GM21619 (cell line): ENCODE measurements around the gene DNASE2B.

ENCODE experiments used
- ATAC-seq: cut with Tn5 transposase; IDR thresholded peaks from one replicate; pipeline ENCODE4 v1.9.1; 2021; ENCODE audit not compliant: unreplicated experiment

The DNASE2B gene

GRCh38 chr1:84374991-84375696 lies 23.1 kb upstream of the DNASE2B start:
- no peak for ATAC-seq

GRCh38 chr1:84376000-84376910 lies 22.0 kb upstream of the DNASE2B start:
- ATAC-seq: no peak

- no peak for ATAC-seq
These were observed 20.7 kb upstream of the DNASE2B start for GRCh38 chr1:84377480-84378095.

GRCh38 chr1:84379138-84379916 lies 19.0 kb upstream of the DNASE2B start:
- ATAC-seq: no peak

- no peak for ATAC-seq
These were observed 18.4 kb upstream of the DNASE2B start for GRCh38 chr1:84379917-84380180.

- ATAC-seq: no peak
These were observed 16.2 kb upstream of the DNASE2B start for GRCh38 chr1:84382127-84382526.

- no peak for ATAC-seq
These were observed 12.9 kb upstream of the DNASE2B start for GRCh38 chr1:84385347-84385746.

GRCh38 chr1:84386716-84387479 lies 11.4 kb upstream of the DNASE2B start:
- no peak for ATAC-seq

GRCh38 chr1:84387480-84388163 lies 10.7 kb upstream of the DNASE2B start:
- ATAC-seq: no peak

- ATAC-seq: no peak
These were observed 8.1 kb upstream of the DNASE2B start for GRCh38 chr1:84390226-84390625.

GRCh38 chr1:84401156-84401555 lies 2.9 kb downstream of the DNASE2B start:
- ATAC-seq: no peak

GRCh38 chr1:84402060-84402459 lies 3.8 kb downstream of the DNASE2B start:
- ATAC-seq: no peak

- ATAC-seq: no peak
These were observed 4.2 kb downstream of the DNASE2B start for GRCh38 chr1:84402501-84402900.

- ATAC-seq: no peak
These were observed 5.1 kb downstream of the DNASE2B start for GRCh38 chr1:84403347-84403746.

GRCh38 chr1:84406346-84406861 lies 8.1 kb downstream of the DNASE2B start:
- no peak for ATAC-seq

- ATAC-seq: no peak
These were observed 9.2 kb downstream of the DNASE2B start for GRCh38 chr1:84407524-84407923.

- ATAC-seq: no peak
These were observed 9.7 kb downstream of the DNASE2B start for GRCh38 chr1:84407958-84408422.

- no peak for ATAC-seq
These were observed 11.6 kb downstream of the DNASE2B start for GRCh38 chr1:84409888-84410287.

GRCh38 chr1:84410328-84411095 lies 12.2 kb downstream of the DNASE2B start:
- no peak for ATAC-seq
